UCSD-AML1 (cell line): ENCODE measurements around the gene DHX38.

Experiments used
- DNase-seq: peaks from one replicate; lab custom pipeline; 2025; ENCODE audit not compliant: unreplicated experiment; lab: John Stamatoyannopoulos, UW

Gene DHX38

GRCh38 chr16:72120026-72120425 lies 26.4 kb downstream of the DHX38 start:
- DNase-seq: no peak

- DNase-seq: no peak
Measured at GRCh38 chr16:72122308-72122707, 28.7 kb downstream of the DHX38 start.

DNA sequence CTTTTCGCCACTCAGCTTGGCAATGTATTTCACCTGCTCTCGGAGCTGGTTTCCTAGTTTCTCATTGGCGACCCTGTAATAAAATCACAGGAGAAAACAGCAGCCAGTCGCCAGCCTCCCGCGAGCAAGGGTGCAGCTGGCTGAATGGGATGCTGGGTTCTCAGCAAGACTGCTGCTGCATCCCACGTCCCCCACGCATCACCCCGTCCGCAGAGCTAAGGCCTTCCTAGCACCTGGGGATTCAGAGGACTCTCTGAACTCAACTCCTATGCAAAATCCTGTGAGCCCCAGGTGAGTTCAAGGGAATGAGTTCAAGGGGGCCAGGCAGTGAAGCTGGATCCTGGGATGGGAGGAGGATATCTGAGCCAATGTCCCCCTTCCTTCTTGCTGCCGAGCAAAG lies 29.3 kb downstream of the DHX38 start:
- no peak for DNase-seq

- no peak for DNase-seq
Measured at GRCh38 chr16:72123426-72123825, 29.8 kb downstream of the DHX38 start.

- no peak for DNase-seq
Measured at GRCh38 chr16:72124148-72124547, 30.5 kb downstream of the DHX38 start.

- DNase-seq: peak; percentile 65
Measured at GRCh38 chr16:72124761-72125634, 31.4 kb downstream of the DHX38 start.

- DNase-seq: no peak
Measured at GRCh38 chr16:72125635-72126428, 32.2 kb downstream of the DHX38 start.

GRCh38 chr16:72126429-72126765 lies 32.8 kb downstream of the DHX38 start:
- no peak for DNase-seq

GRCh38 chr16:72128701-72129100 lies 35.1 kb downstream of the DHX38 start:
- no peak for DNase-seq

DNA sequence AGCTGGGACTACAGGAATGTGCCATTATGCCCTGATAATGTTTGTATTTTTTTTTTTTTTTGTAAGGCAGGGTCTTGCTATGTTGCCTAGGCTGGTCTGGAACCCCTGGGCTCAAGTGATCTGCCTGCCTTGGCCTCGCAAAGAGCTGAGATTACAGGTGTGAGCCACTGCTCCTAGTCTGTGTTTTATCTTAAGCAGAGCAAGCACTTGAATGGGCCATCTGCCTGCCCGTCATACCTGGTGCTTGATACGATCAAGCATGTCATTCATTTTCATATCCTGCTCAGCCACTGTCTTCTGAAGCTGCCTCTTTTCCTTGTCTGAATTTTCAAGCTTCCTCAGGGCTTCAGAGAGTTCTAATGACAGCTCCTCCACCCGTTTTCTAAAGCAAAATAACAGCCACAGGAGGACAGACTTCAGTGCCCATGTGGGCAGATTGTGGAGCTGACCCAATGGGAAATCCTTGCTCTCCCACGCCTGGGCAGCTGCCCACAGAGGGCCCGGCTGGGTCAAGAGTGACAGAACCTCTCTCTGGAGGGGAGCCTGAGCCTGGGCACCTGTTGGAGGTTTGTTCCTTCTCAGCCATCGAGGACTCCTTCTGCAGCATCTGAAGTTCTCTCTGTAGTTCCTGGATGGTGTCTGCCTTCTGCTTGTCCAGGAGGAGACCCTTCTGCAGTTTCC lies 36.5 kb downstream of the DHX38 start:
- no peak for DNase-seq

DNA sequence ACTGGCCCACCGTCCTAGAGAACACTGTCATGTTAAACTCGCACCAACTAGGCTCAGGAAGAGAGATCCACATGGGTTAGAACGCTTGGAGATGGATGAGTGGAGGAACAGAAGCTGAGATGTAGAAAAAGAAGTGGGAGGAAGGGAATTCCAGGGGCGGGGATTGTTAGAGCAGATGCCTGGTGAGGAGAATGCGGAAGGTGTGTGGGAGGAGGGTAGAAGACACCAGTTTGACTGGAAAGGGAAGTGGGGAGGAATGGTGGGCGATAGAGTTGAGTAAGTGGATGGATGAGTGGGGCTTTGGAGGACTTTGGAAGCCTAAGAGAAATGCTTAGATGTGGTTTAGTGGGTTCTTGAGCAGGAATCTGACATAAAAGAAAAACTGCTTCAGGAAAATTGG lies 37.4 kb downstream of the DHX38 start:
- no peak for DNase-seq

DNA sequence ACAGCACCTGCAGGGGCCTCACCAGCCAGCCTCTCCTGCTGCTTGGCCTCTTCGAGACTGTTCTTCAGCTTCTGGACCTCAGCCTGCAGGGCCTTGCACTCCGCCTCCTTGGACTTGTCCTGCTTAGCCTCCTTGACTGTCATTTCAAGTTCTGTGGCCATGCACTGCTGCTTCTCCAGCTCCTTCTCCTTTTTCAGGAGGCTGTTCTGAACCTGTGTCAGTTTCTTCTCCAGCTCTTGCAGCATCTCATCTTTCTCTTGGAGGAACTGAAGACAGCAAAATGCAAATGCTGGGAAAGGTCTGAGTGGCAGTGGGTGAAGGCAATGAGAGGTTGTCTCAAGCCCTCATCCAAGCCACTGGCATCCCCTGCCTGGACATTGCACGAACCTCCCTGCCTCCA lies 39.1 kb downstream of the DHX38 start:
- no peak for DNase-seq

DNA sequence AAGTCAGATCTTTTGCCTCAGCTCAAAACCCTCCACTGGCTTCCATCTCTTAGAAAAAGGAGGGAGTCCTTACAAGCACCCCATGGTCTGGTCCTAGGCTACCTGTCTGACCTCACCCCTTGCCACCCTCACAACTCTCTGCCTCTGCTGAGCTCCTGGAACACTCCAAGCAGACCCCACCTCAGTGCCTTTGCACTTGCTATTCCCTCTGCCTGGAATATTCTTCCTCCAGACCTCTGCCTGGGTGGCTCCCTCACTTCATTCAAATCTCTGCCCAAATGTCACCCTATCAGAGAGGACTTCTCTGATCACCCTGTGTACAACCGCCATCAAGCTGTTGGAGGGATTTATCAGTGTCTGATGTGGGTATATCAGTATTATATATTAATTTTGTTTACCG lies 40.9 kb downstream of the DHX38 start:
- DNase-seq: no peak

DNA sequence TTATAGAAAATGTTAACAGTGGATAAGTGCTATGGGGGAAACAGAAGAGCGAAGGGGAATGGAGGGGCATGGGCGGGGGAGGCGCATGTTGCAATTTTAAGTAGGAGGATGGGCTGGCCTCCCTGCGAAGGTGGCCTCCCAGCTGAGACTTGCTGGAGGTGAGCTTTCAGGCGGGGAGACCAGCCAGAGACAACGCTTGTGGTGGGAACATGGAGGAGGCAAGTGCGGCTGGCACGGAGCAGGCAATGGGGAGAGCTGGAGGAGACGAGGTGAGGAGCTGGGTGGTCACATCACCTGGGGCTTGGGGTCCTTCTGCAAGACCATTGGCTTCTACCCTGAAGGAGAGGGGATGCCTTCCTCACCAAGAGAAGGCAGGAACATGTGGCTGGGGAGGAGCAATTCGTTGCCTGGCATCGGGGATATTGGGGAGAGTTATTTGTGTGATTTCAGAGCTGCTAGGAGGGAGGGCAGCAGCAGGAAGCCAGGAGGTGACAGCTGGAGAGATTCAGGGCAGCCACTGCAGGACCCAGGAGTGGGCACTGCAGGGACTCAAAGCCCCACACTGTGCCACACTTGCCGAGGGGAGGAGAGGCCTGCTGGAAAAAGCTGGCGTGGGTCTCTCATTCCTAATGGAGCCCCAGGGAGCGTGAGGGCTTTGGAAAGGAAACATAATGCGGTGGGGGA lies 43.9 kb downstream of the DHX38 start:
- DNase-seq: no peak

GRCh38 chr16:72138064-72138572 lies 44.5 kb downstream of the DHX38 start:
- no peak for DNase-seq

- DNase-seq: no peak
Measured at GRCh38 chr16:72139908-72140307, 46.3 kb downstream of the DHX38 start.

DNA sequence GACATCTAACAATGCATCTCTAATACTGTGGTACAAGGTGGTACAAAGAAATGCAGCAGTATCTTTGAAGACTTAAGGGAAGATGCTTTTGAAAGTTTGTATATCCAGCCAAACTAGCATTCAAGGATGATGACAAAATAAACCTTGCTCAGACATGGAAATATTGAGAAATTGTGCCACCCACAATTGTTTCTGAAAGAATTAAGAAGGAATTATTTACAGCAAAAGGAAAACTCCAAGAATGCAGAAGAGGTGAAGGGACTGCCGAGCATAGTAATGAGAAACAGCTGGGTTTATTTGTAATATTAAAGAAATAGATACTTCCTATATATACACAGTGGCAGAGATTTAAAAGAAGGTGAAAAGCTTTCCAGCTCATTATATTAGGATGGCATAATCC lies 48.8 kb downstream of the DHX38 start:
- DNase-seq: no peak

- DNase-seq: no peak
Measured at GRCh38 chr16:72149676-72150464, 56.2 kb downstream of the DHX38 start.

- no peak for DNase-seq
Measured at GRCh38 chr16:72159386-72159785, 65.7 kb downstream of the DHX38 start.

DNA sequence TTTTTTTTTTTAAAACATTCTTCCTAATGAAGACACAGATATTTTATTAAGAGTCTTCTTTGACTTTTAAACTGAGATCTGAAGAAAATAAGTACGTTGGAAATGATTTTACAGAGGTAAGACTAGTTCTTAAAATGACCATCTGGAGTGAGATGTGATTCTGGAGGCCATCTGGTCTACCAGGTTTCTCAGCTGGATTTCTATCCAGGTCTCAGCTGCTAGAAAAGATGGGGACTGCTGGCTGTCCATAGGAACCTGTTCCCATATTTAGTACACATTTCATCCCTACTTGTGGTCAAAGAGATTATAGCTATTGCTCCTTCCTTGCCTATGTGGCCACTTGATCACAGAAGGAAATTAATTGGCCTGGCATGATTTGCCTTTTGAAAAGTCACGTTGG lies 66.2 kb downstream of the DHX38 start:
- no peak for DNase-seq
